Muscle layer of colon (tissue), 2 donors: ENCODE results near the gene ARHGEF3.
A peak's percentile ranks its signal among the peaks of the same experiment; 100 is the strongest.

Experiments
- H3K27ac ChIP-seq: one replicate; pipeline ENCODE4 v1.7.0; 2013; ENCODE audit warnings: low read depth, mild to moderate bottlenecking, low read length, moderate library complexity
- H3K27me3 ChIP-seq, 2 donors: one replicate each; pipeline ENCODE4 v1.7.0; 2013; ENCODE audit warnings: low read length in 2 of 2, mild to moderate bottlenecking in 2 of 2; ENCODE audit not compliant: insufficient read depth in 2 of 2, control insufficient read depth in 1 of 2
- H3K36me3 ChIP-seq: one replicate; pipeline ENCODE4 v1.7.0; 2013; ENCODE audit warnings: mild to moderate bottlenecking, low read length; ENCODE audit not compliant: insufficient read depth
- H3K4me1 ChIP-seq: one replicate; pipeline ENCODE4 v1.7.0; 2013; ENCODE audit warnings: mild to moderate bottlenecking, low read length; ENCODE audit not compliant: insufficient read depth
- H3K4me3 ChIP-seq, 2 donors: one replicate each; pipeline ENCODE4 v1.7.0; 2013; ENCODE audit warnings: low read length in 2 of 2, low read depth in 1 of 2, mild to moderate bottlenecking in 1 of 2, moderate library complexity in 1 of 2
- H3K9ac ChIP-seq: one replicate; pipeline ENCODE4 v1.7.0; 2013; ENCODE audit warnings: low read length
- H3K9me3 ChIP-seq: one replicate; pipeline ENCODE4 v1.7.0; 2013; ENCODE audit warnings: mild to moderate bottlenecking, low read length
- donor health status: abdominal sarcoma.
- donor health status: Adenocarcinoma of cecum.

The ARHGEF3 gene, protein sequence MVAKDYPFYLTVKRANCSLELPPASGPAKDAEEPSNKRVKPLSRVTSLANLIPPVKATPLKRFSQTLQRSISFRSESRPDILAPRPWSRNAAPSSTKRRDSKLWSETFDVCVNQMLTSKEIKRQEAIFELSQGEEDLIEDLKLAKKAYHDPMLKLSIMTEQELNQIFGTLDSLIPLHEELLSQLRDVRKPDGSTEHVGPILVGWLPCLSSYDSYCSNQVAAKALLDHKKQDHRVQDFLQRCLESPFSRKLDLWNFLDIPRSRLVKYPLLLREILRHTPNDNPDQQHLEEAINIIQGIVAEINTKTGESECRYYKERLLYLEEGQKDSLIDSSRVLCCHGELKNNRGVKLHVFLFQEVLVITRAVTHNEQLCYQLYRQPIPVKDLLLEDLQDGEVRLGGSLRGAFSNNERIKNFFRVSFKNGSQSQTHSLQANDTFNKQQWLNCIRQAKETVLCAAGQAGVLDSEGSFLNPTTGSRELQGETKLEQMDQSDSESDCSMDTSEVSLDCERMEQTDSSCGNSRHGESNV

DNA sequence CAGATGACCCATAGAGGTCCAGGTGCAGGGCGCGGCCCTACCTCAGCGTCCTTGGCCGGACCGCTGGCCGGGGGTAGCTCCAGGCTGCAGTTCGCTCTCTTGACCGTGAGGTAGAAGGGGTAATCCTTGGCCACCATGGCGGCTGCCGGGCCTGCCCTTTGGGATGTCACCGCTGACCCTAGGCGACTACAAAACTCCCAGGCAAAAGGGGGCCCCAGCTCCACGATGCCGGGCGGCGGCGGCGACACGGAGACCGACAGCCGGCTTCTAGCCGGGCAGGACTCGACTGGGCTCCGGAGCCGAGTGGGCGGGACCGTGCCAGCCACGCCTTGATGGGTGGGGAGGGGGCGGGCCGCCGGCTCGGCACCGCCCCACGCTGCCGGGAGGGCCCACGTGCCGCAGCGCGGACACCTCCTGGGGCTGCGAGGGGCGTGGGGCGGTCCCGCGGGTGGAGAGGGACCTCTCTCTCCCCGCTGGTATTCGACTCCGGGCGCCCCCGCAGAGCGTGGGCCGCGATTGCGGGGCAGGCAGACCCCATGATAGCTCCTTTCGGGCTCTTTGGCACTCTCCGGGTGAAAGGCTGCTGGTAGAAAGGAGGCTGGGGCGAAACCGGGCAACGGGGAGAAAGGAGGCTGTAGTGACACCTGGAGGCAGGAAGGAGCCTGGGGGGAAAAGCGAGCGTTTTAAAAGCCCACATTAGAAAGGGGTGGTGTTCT, at the start of gene ARHGEF3:
ARHGEF3 (minus strand) TSS at position 288 of the 716 bp plus-strand sequence; CDS start at position 137, 151 bp downstream.
- Histone ChIP-seq H3K4me1 (peaks cover 47% of the 10 kb centered on the region), H3K27me3 (no peaks in the 10 kb centered on the region), H3K36me3 (no peaks in the 10 kb centered on the region), H3K4me3 (peak within 1 kb of the TSS; percentile 76 to 85), H3K27ac (peak within 1 kb of the TSS; percentile 61), H3K9me3 (no peaks in the 10 kb centered on the region), H3K9ac (peak within 1 kb of the TSS; percentile 47)

- Histone ChIP-seq H3K27ac (no peak overlapping the region), H3K9ac (no peak overlapping the region), H3K27me3 (no peaks in the 10 kb centered on the region), H3K9me3 (no peaks in the 10 kb centered on the region), H3K36me3 (no peaks in the 10 kb centered on the region), H3K4me1 (no peaks in the 10 kb centered on the region), H3K4me3 (no peak overlapping the region)
Measured at GRCh38 chr3:56849698-56850097, 47.9 kb upstream of the ARHGEF3 start.

GRCh38 chr3:56845505-56845904, 43.8 kb upstream of the ARHGEF3 start:
- H3K9me3 ChIP-seq = no peaks in the 10 kb centered on the region
- H3K4me3 ChIP-seq = no peak overlapping the region
- H3K27me3 ChIP-seq = no peaks in the 10 kb centered on the region
- H3K9ac ChIP-seq = no peak overlapping the region
- no peaks in the 10 kb centered on the region for H3K36me3 ChIP-seq
- H3K4me1 ChIP-seq = no peaks in the 10 kb centered on the region
- no peak overlapping the region for H3K27ac ChIP-seq

DNA sequence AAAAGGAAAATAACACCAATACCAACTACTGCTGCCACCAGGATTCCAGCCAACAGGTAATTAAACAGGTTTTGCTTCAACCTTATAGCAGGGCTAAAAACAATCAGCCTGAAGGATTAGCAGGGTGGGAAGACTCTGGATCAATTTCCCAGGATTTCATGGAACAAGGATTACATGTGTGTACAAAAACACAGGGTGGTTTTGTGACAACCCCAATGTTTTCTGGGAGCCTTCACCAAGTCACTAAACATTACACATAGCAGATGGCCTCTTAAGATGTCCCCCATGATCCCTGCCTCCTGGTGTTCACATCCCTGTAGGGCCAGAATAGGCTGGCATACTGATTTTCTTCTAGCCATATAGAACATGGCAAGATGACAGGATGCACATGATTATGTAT, 42.8 kb upstream of the ARHGEF3 start:
- no peaks in the 10 kb centered on the region for H3K4me1 ChIP-seq
- H3K27ac ChIP-seq = no peak overlapping the region
- H3K9ac ChIP-seq = no peak overlapping the region
- H3K27me3 ChIP-seq = no peaks in the 10 kb centered on the region
- H3K36me3 ChIP-seq = no peaks in the 10 kb centered on the region
- no peaks in the 10 kb centered on the region for H3K9me3 ChIP-seq
- no peak overlapping the region for H3K4me3 ChIP-seq

DNA sequence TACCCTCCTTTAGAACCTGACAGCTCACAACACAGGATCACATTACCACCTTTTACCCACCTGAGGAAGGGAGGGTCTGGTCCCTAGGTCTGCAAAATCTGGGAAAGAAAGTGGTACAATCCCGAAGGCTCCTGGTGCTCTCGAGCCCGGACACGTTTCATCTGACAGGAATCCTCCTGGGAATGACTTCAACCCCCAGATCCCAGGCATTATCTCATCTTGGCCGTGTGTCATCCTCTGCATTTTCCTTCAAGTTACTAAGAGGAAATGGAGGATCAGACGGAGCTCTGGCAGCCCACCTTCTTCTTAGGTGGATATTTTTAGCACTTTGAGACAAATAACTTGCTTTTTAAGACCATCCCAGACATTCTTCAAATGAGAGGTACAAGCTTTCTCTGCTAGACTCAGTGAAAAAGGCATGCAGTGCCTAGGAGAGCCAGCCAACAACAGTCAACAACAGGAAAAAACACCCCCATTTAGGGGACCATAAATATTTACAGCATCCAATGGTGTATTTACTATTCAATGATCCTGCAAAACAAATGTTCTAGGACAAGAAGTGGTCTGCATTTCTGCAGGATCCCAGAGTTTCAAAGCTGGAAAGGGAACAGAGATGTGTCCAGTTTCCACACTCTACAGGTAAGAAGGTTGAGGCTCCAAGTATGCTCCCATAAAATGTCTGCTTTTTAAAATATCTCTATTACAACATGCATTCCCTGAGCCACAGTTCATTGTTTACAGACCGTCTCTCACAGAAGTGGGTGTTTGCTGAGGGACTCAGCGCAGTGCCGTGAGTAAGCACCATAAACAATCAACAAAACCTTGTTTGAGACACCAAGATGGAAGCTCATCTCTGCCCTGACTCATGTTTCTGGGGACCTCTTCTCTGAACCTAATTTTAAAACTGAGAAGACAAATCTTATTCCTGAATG, 38.3 kb upstream of the ARHGEF3 start:
- H3K4me3 ChIP-seq = no peak overlapping the region
- H3K9me3 ChIP-seq = no peaks in the 10 kb centered on the region
- no peak overlapping the region for H3K9ac ChIP-seq
- H3K27me3 ChIP-seq = no peaks in the 10 kb centered on the region
- no peaks in the 10 kb centered on the region for H3K4me1 ChIP-seq
- no peaks in the 10 kb centered on the region for H3K36me3 ChIP-seq
- H3K27ac ChIP-seq = no peak overlapping the region

DNA sequence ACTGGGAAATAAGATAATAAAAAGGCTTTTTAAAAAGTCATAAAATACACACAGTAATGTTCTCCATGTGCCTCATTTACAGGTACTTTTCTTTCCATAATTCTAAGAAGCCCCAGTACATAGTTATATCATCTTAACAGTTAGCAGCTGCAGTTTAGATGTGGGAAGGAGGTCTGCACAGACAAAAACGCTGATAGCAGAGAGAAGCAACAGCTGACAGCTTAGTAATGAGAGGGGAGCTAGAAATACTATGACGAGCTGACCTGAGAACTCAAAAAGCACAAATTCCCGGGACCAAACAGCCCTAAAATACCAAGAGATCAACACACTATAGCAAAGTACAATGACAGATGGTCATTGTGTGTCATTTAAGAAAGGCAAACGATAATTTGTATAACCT, 36.7 kb upstream of the ARHGEF3 start:
- Histone ChIP-seq H3K9ac (no peak overlapping the region), H3K4me3 (no peak overlapping the region), H3K27me3 (no peaks in the 10 kb centered on the region), H3K27ac (no peak overlapping the region), H3K9me3 (no peaks in the 10 kb centered on the region), H3K36me3 (no peaks in the 10 kb centered on the region), H3K4me1 (no peaks in the 10 kb centered on the region)

- Histone ChIP-seq H3K27me3 (no peaks in the 10 kb centered on the region), H3K4me3 (no peak overlapping the region), H3K9me3 (no peaks in the 10 kb centered on the region), H3K9ac (no peak overlapping the region), H3K4me1 (no peaks in the 10 kb centered on the region), H3K27ac (no peak overlapping the region), H3K36me3 (no peaks in the 10 kb centered on the region)
Measured at GRCh38 chr3:56837196-56837955, 35.6 kb upstream of the ARHGEF3 start.

DNA sequence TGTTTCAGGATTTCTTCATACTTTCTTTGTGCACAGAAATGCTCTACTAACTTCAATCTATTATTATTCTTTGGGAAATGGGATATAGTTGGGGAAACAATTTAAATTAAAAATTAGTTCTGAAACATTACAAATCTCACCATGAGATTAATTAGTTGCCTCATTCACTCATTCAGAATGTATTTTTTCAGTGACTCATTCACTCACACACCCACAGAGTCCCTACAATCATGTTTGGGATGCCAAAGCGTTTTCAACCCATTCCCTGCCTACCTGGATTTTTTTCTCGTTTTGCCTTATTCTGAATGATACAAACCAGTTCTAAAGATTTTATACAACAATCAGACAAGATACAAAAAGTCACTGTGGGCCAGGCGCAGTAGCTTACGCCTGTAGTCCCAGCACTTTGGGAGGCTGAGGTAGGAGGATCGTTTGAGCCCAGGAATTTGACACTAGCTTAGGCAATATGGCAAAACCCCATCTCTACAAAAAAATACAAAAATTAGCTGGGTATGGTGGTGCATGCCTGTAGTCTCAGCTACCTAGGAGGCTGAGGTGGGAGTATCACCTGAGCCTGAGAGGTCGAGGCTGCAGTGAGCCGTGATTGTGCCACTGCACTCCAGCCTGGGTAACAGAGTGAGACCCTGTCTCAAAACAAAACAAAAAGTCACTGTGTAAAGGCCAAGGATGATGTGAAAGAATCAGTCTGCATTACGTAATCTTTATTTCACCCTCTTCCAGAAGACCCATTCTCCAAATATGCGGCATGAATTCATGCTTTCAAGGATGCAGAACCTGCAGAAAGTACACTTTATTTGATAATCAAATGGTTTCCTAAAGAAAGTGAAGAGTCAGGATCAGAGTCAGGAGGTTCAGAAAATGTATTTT, 34.8 kb upstream of the ARHGEF3 start:
- Histone ChIP-seq H3K4me3 (no peak overlapping the region), H3K4me1 (no peaks in the 10 kb centered on the region), H3K27ac (no peak overlapping the region), H3K9me3 (no peaks in the 10 kb centered on the region), H3K9ac (no peak overlapping the region), H3K27me3 (no peaks in the 10 kb centered on the region), H3K36me3 (no peaks in the 10 kb centered on the region)

- H3K27me3 ChIP-seq = no peaks in the 10 kb centered on the region
- no peak overlapping the region for H3K9ac ChIP-seq
- H3K9me3 ChIP-seq = no peaks in the 10 kb centered on the region
- no peaks in the 10 kb centered on the region for H3K4me1 ChIP-seq
- H3K36me3 ChIP-seq = no peaks in the 10 kb centered on the region
- no peak overlapping the region for H3K4me3 ChIP-seq
- H3K27ac ChIP-seq = no peak overlapping the region
Measured at GRCh38 chr3:56835650-56836227, 34.0 kb upstream of the ARHGEF3 start.

GRCh38 chr3:56833536-56833935, 31.8 kb upstream of the ARHGEF3 start:
- Histone ChIP-seq H3K9me3 (no peaks in the 10 kb centered on the region), H3K27ac (no peak overlapping the region), H3K27me3 (no peaks in the 10 kb centered on the region), H3K36me3 (no peaks in the 10 kb centered on the region), H3K4me1 (no peaks in the 10 kb centered on the region), H3K9ac (no peak overlapping the region), H3K4me3 (no peak overlapping the region)
